Measurements from ENCODE around the gene BEND7.

GRCh38 chr10:13563481-13564445 is 34.9 kb upstream of the BEND7 start:
- TF ChIP-seq, protein P1, sequence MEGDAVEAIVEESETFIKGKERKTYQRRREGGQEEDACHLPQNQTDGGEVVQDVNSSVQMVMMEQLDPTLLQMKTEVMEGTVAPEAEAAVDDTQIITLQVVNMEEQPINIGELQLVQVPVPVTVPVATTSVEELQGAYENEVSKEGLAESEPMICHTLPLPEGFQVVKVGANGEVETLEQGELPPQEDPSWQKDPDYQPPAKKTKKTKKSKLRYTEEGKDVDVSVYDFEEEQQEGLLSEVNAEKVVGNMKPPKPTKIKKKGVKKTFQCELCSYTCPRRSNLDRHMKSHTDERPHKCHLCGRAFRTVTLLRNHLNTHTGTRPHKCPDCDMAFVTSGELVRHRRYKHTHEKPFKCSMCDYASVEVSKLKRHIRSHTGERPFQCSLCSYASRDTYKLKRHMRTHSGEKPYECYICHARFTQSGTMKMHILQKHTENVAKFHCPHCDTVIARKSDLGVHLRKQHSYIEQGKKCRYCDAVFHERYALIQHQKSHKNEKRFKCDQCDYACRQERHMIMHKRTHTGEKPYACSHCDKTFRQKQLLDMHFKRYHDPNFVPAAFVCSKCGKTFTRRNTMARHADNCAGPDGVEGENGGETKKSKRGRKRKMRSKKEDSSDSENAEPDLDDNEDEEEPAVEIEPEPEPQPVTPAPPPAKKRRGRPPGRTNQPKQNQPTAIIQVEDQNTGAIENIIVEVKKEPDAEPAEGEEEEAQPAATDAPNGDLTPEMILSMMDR (IDR thresholded peaks at IDR 0.05), result no peak
- TF ChIP-seq EP300 (IDR thresholded peaks at IDR 0.05), result no peak

Measured in stomach (tissue), 4 donors.